Cardiac muscle cell (in vitro differentiated cells and primary cell): ENCODE measurements around the gene TTN. TPM values are rescaled to one million over a fixed set of nuclear protein-coding genes. Genes with fewer than 3 reads are reported as not detected.
A peak's percentile ranks its signal among the peaks of the same experiment; 100 is the strongest.
"Not testable (repeated sequence)": the region's sequence is repeated elsewhere in the genome, so short reads cannot be mapped to it uniquely, and the experiment has no call there.

ENCODE experiments used
- DNase-seq, 2 donors: peaks; one replicate each; pipeline versions ENCODE4 v3.0.0 to v3.0.0-alpha.2; 2010 to 2017; ENCODE audit warnings: low read depth in 1 of 2, low spot score in 1 of 2
- H3K27ac ChIP-seq: fragments of 200-600 bp; sonication (generic); 2 replicates; pipeline ENCODE4 v1.5.1; 2016
- H3K27me3 ChIP-seq: fragments of 200-600 bp; sonication (generic); 2 replicates; pipeline ENCODE4 v1.6.0; 2016; ENCODE audit warnings: control low read depth
- H3K36me3 ChIP-seq: fragments of 200-600 bp; sonication (generic); 2 replicates; pipeline ENCODE4 v1.5.1; 2016; ENCODE audit warnings: control low read depth
- H3K4me1 ChIP-seq: fragments of 200-600 bp; sonication (generic); 2 replicates; pipeline ENCODE4 v1.8.1; 2017; ENCODE audit warnings: low read depth, mild to moderate bottlenecking, mixed run types
- H3K4me3 ChIP-seq: fragments of 200-600 bp; sonication (generic); 2 replicates; pipeline ENCODE4 v1.5.1; 2016; ENCODE audit warnings: mild to moderate bottlenecking
- H3K9me3 ChIP-seq: fragments of 200-600 bp; sonication (generic); 2 replicates; pipeline ENCODE4 v1.5.1; 2017; ENCODE audit warnings: low read depth, mild to moderate bottlenecking, control low read depth
- polyA plus RNA-seq: library from polyadenylated mRNA; unstranded; fragments of >200 nt; fragmentation: Nextera tagmentation; extraction: Ambion mirVana; gene quantifications from 2 replicates; pipeline ENCODE4 v1.2.1, GENCODE V29; 2016
- total RNA-seq: library from RNA; depleted of rRNA; stranded (reverse); fragments of >200 nt; gene quantifications from 2 replicates; pipeline ENCODE4 v1.2.3, GENCODE V29; 2016
- TF ChIP-seq, protein P1 (sequence below): IDR thresholded peaks from 2 replicates; pipeline ENCODE4 v1.5.1; 2012; ENCODE audit warnings: low read depth, mild to moderate bottlenecking, low read length

Gene TTN
- total and polyA plus RNA-seq, 2 experiments from 2014 or later, result 1,208 to 1,214 TPM

DNA sequence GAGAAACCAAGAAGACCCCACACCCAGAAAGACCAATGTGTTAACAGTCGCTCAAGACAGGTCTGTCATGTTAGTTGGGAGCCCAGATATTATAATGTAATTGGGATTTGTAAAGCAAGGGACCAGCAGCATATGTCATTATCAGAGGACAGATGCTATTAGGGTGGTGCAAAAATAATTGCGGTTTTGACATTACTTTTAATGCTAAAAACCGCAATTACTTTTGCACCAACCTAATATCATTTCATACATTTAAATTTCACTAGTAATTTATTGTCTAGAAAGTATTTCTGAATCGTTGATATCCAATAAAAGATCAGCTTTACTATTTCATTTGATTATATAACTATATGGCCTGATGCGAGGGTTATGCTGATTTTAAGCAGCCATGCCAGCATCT lies 131.2 kb downstream of the TTN start:
- H3K4me1 ChIP-seq, result no peaks in the 10 kb centered on the region
- no peak overlapping the region for H3K4me3 ChIP-seq
- H3K27ac ChIP-seq, result peak overlapping the region; percentile 73
- peaks cover 100% of the 10 kb centered on the region for H3K36me3 ChIP-seq
- TF ChIP-seq, protein P1, sequence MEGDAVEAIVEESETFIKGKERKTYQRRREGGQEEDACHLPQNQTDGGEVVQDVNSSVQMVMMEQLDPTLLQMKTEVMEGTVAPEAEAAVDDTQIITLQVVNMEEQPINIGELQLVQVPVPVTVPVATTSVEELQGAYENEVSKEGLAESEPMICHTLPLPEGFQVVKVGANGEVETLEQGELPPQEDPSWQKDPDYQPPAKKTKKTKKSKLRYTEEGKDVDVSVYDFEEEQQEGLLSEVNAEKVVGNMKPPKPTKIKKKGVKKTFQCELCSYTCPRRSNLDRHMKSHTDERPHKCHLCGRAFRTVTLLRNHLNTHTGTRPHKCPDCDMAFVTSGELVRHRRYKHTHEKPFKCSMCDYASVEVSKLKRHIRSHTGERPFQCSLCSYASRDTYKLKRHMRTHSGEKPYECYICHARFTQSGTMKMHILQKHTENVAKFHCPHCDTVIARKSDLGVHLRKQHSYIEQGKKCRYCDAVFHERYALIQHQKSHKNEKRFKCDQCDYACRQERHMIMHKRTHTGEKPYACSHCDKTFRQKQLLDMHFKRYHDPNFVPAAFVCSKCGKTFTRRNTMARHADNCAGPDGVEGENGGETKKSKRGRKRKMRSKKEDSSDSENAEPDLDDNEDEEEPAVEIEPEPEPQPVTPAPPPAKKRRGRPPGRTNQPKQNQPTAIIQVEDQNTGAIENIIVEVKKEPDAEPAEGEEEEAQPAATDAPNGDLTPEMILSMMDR, result no peak
- no peaks in the 10 kb centered on the region for H3K27me3 ChIP-seq
- no peaks in the 10 kb centered on the region for H3K9me3 ChIP-seq
- no peak for DNase-seq

DNA sequence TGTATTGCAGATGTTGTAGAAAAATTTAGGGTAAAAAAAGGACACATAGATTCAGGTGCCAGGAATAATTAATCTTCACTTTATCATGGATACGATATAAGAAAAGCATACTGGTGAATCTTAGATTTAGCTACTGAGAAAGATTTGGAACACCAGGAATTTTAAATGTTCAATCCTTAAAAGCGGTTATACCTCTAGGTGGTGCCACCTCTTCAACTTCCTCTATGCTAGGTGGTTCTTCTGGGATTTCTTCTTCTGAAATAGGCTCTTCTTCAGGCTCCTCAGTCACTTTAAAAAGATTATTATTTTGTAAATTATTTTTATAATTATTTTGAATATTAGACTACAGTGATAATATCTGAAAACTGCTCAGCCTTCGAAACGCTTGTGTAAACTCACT lies 133.1 kb downstream of the TTN start:
- peaks cover 100% of the 10 kb centered on the region for H3K36me3 ChIP-seq
- peak overlapping the region; percentile 70 for H3K27ac ChIP-seq
- H3K4me1 ChIP-seq, result no peaks in the 10 kb centered on the region
- DNase-seq, result peak in 1 of 2 donors; percentile 13
- H3K27me3 ChIP-seq, result no peaks in the 10 kb centered on the region
- no peak overlapping the region for H3K4me3 ChIP-seq
- H3K9me3 ChIP-seq, result no peaks in the 10 kb centered on the region
- TF ChIP-seq, protein P1, result no peak

DNA sequence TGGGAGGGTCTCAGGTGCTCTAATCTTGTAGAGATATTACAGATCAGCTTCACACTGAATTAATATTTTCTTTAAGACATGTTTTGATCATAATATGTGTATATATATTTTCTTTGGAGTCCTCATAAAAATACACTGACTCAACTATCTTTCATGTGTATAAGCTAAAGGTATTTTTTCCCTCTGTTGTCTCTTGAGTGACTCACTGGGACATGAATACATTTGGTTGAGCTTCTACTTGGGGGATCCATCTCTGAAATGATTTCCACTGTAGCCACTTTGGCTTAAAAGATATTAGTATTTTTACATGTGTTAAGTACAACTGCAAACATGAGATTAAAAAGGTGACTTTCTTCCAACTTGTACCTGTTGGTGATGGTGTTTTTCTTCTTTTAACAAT lies 140.8 kb downstream of the TTN start:
- Histone ChIP-seq H3K27ac (peak overlapping the region; percentile 81), H3K36me3 (peaks cover 85% of the 10 kb centered on the region), H3K4me3 (no peak overlapping the region), H3K9me3 (no peaks in the 10 kb centered on the region), H3K4me1 (no peaks in the 10 kb centered on the region), H3K27me3 (no peaks in the 10 kb centered on the region)
- TF ChIP-seq, protein P1, result no peak
- DNase-seq, result no peak

DNA sequence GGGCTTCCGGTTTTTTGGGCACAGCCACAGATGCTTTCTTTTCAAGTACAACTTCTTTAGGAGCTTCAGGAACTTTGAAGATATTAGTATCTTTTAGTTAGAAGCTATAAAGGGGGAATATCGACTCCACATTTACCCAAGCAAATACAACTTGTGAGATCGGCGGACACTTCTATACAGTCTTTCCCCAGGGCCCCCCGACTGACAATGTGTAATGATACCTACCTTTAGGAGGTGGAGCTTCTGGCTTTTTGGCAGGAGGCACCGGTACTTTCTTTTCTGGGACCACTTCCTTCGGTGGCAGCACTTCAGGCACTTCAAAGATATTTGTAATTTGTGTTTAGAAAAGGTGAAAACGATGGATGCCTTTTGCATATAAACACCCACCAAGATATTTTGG lies 148.7 kb downstream of the TTN start:
- H3K27me3 ChIP-seq, H3K27ac ChIP-seq, H3K36me3 ChIP-seq, H3K4me3 ChIP-seq, H3K4me1 ChIP-seq, H3K9me3 ChIP-seq, DNase-seq: not testable (repeated sequence)

DNA sequence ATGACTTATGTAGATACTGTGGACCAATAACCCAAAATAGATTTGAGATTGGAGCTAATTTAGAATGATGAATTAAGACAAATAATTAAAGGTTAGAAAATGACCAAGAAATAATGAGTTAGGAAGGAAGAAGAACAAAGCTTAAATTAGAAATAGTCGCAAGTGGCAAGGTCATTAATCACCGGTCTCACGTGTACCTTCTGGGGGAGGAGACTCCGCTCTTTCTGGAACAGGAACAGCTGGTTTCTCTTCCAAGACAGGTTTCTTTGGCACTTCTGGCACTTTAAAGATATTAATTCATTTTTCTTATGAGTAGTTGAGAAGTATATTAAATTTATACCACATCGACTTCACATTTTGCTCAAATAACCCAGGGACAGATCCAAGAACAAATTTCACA lies 156.7 kb downstream of the TTN start:
- TF ChIP-seq, protein P1, result no peak

DNA sequence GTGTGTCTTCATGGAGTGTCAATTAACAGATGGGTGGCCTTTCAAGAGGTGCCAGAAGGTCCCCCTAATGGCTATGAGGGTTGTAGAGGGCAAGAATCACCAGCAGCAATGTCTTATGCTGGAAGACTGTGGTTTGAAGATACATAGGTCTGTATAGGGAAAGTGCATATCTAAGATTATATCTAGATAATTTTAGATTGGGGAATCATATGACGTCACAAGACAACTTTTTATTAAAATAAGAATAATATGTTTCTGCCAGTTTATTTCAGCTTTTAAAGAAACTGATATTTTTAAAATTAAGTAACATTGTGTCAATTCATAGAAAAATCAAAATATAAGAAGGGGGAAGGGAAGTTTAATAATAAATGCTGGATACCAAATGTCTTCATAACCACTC lies 162.3 kb downstream of the TTN start:
- no peak overlapping the region for H3K4me3 ChIP-seq
- H3K4me1 ChIP-seq, result peaks cover 25% of the 10 kb centered on the region
- TF ChIP-seq, protein P1, result no peak
- DNase-seq, result no peak
- peaks cover 99% of the 10 kb centered on the region for H3K36me3 ChIP-seq
- H3K27me3 ChIP-seq, result no peaks in the 10 kb centered on the region
- H3K9me3 ChIP-seq, result no peaks in the 10 kb centered on the region
- H3K27ac ChIP-seq, result peak overlapping the region; percentile 92

More for the DNA sequence above, 156.7 kb downstream of the TTN start:
- H3K27ac ChIP-seq, result peak overlapping the region; percentile 87
- no peaks in the 10 kb centered on the region for H3K9me3 ChIP-seq
- no peak for DNase-seq
- H3K36me3 ChIP-seq, result peaks cover 75% of the 10 kb centered on the region
- no peak overlapping the region for H3K4me3 ChIP-seq
- H3K4me1 ChIP-seq, result peaks cover 7% of the 10 kb centered on the region
- H3K27me3 ChIP-seq, result no peaks in the 10 kb centered on the region
